Measurements from ENCODE around the gene IL20RA.
A peak's percentile ranks its signal among the peaks of the same experiment; 100 is the strongest.

Gene IL20RA

DNA sequence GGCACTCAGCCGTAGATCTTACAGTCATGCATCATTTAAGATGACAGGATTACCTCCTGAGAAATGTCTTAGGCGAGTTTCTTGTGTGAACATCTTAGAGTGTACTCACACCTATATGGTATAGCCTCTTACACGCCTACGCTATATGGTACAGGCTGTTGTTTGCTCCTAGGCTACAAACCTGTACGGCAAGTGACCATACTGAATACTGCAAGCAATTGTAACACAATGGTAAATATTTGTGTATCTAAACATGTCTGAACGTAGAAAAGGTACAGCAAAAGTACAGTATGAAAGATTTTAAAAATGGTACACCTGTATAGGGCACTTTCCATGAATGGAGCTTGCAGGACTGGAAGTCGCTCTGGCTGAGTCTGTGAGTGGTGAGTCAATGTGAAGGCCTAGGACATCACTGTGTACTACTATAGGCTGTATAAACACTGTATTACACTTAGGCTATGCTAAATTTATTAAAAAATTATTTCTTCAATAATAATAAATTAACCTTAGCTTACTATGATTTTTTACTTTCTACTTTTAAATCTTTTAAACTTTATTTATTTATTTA, 541 bp upstream of the IL20RA start:
- no peak for DNase-seq (ENCODE audit: low read depth)
- no peak overlapping the region for H3K4me3 ChIP-seq (replicated peaks; ENCODE audit: low read depth, low read length)
- TF ChIP-seq, protein P1, sequence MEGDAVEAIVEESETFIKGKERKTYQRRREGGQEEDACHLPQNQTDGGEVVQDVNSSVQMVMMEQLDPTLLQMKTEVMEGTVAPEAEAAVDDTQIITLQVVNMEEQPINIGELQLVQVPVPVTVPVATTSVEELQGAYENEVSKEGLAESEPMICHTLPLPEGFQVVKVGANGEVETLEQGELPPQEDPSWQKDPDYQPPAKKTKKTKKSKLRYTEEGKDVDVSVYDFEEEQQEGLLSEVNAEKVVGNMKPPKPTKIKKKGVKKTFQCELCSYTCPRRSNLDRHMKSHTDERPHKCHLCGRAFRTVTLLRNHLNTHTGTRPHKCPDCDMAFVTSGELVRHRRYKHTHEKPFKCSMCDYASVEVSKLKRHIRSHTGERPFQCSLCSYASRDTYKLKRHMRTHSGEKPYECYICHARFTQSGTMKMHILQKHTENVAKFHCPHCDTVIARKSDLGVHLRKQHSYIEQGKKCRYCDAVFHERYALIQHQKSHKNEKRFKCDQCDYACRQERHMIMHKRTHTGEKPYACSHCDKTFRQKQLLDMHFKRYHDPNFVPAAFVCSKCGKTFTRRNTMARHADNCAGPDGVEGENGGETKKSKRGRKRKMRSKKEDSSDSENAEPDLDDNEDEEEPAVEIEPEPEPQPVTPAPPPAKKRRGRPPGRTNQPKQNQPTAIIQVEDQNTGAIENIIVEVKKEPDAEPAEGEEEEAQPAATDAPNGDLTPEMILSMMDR (IDR thresholded peaks at IDR 0.05; ENCODE audit: low read length, missing control alignments): no peak

DNA sequence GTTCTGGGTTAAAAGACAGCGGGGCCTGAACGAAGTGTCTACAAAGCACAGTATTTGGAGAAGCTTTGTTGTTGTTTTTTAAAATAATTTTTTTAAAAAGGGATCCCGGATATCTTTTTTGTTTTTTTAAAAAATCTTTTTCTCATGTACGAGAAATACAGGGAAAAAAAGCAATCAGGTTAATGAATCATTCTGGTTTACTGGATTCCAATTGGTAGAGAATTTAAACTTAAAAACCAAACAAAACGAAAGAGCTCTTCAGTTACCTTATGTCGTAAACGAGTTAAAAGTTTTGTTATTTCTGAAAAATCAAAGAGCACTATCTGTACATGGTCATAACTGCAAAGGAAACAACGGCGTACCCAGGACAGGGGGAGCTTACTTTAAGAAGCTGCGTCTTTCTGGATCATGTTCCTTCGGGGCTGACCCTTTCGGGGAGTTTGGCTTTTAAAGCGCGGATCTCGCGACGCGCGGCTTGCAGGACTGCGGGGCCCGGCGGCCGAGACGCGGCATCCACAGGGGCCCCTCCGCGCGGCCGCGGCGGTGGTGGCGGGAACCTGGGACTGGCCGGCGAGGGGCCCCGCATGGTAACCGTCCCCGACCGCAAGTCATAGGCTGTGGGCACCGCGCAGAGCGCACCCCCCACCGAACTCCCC, 927 bp downstream of the IL20RA start:
- H3K4me3 ChIP-seq (replicated peaks; ENCODE audit: low read depth, low read length): peak overlapping the region; percentile 67
- TF ChIP-seq, protein P1 (IDR thresholded peaks at IDR 0.05; ENCODE audit: low read length, missing control alignments): no peak
- peak; percentile 43 for DNase-seq (ENCODE audit: low read depth)

DNA sequence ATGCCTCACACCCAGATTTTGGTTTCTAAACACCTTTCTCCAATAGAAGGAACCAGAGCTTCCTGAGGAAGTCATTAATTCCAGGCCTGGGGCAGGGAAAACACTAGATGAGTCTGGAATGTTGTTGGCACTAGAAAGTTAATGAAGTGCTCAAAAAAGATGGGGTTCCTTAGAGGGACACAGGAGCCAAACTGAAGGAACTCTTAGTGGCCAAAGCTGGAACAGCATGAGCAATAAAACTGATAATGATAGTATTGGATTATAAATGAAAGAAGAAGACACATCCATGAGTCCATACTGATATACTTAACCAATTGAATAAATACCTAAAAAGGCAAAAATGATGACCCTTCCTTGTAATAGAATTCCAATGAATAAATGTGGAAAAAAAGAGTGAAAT, 4.4 kb downstream of the IL20RA start:
- TF ChIP-seq, protein P1 (IDR thresholded peaks at IDR 0.05; ENCODE audit: low read length, missing control alignments): no peak
- no peak for DNase-seq (ENCODE audit: low read depth)
- no peak overlapping the region for H3K4me3 ChIP-seq (replicated peaks; ENCODE audit: low read depth, low read length)

DNA sequence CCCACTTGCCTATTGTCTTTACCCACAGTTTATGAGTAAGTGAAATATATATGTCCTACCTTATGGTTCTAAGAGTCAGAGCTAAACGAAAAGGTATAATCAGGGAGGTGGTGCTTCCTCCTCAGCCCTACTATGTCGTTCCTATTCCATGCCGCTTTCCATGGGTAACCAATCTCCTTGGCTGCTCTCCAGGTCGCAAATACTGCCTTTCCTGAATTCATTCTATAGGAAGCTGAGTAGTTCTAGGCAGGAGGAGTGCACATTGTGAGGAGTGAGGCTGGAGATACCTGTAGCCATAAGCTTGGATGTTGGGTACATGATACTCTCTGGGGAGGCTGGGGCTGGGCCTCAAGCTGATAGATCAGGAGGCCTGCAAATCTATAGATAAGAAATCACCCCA, 5.8 kb downstream of the IL20RA start:
- no peak for DNase-seq (ENCODE audit: low read depth)
- TF ChIP-seq, protein P1 (IDR thresholded peaks at IDR 0.05; ENCODE audit: low read length, missing control alignments): no peak
- no peak overlapping the region for H3K4me3 ChIP-seq (replicated peaks; ENCODE audit: low read depth, low read length)

DNA sequence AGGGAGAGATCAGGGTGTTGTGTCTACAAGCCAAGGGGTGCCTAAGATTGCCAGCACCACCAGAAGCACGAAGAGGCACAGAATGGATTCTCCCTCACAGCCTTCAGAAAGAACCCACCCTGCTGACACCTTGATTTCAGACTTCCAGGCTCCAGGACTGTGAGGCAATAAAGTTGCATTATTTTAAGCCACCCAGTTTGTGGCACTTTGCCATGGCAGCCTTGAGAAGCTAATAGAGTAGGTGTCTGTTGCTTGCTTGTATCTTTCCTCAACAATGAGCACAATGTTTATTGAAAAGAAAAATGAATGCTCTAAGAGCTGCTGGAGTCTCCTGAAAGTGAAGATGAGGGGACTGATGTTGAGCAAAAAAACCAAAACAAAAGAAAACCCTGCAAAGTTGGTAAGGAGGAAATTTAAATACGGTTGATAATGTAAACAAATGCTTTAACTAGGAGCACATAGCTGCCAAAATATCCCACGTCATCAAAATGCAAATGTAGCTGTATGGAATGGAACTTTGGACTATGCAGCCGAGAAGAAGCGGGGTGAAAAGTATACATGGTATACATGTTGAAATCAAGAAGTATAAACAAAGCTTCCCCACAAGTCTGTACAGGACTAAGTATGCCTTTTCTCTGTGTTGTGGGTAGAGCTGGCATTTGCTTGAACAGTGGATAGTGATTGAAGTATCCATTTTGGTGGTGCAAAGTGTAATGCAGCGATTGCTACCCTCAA, 8.0 kb downstream of the IL20RA start:
- TF ChIP-seq, protein P1 (IDR thresholded peaks at IDR 0.05; ENCODE audit: low read length, missing control alignments): no peak
- no peak overlapping the region for H3K4me3 ChIP-seq (replicated peaks; ENCODE audit: low read depth, low read length)
- DNase-seq (ENCODE audit: low read depth): no peak

DNA sequence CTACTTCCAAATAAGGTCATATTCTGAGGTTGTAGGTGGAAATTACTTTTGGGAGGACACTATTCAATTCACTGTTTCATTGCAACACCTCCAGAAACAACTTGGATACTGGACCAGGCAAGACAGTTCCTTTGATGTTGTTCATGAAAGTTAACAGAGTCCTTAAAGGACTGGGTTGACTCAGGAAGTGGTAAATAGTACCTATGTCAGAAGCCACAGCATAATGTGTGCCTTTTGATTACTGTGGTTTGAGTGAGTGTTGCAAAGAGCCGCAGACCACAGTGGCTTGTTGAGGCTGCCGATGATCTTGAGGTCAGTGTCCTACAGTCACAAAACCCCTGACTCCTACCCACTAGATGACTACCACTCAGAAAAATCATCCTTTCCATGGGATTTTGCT, 10.9 kb downstream of the IL20RA start:
- TF ChIP-seq, protein P1 (IDR thresholded peaks at IDR 0.05; ENCODE audit: low read length, missing control alignments): no peak
- no peak for DNase-seq (ENCODE audit: low read depth)
- no peak overlapping the region for H3K4me3 ChIP-seq (replicated peaks; ENCODE audit: low read depth, low read length)
